Adrenal gland (tissue), 12 donors: ENCODE data around the gene SLMAP. TPM values are rescaled to one million over a fixed set of nuclear protein-coding genes. Genes with fewer than 3 reads are reported as not detected.

Experiments used
- DNase-seq, 7 donors: peaks; one replicate each; pipeline ENCODE4 v3.0.0-alpha.2; 2019 to 2020
- H3K27ac ChIP-seq, 5 donors: fragments of 200-600 bp; sonication (generic) in 4 of 5; 1 replicate in 3 of 5; 2 replicates in 2 of 5; pipeline versions ENCODE4 v1.5.1 to v1.8.0; 2016 to 2020; ENCODE audit warnings: mild to moderate bottlenecking in 1 of 5
- H3K27me3 ChIP-seq: fragments of 200-600 bp; 2 replicates; pipeline ENCODE4 v1.8.0; 2021
- H3K36me3 ChIP-seq, 2 donors: fragments of 200-600 bp; replicated peaks in 1 of 2; 1 replicate in 1 of 2; 2 replicates in 1 of 2; pipeline versions ENCODE4 v1.5.1 to v1.8.0; 2018 to 2022
- H3K4me1 ChIP-seq, 2 donors: fragments of 200-600 bp; replicated peaks in 1 of 2; 1 replicate in 1 of 2; 2 replicates in 1 of 2; pipeline versions ENCODE4 v1.5.1 to v1.8.0; 2018 to 2021
- H3K4me3 ChIP-seq, 4 donors: fragments of 200-600 bp; sonication (generic) in 3 of 4; one replicate each; pipeline ENCODE4 v1.5.1; 2016 to 2018
- H3K9me3 ChIP-seq, 3 donors: fragments of 200-600 bp; sonication (generic) in 1 of 3; replicated peaks in 1 of 3; 1 replicate in 2 of 3; 2 replicates in 1 of 3; pipeline versions ENCODE4 v1.5.1 to v1.8.0; 2016 to 2021
- CTCF ChIP-seq, 6 experiments: fragments of 450-650 bp in 4 of 6; fragments of 200-600 bp in 2 of 6; sonication (generic) in 1 of 6; IDR thresholded peaks; 1 replicate in 5 of 6; 2 replicates in 1 of 6; pipeline versions ENCODE4 v1.5.1 to v1.8.0; 2016 to 2021; ENCODE audit warnings: antibody characterized with exemption in 6 of 6, mild to moderate bottlenecking in 2 of 6, moderate library complexity in 1 of 6
- POLR2A ChIP-seq, 2 donors: fragments of 450-650 bp; IDR thresholded peaks; one replicate each; pipeline ENCODE4 v1.6.1; 2017; ENCODE audit warnings: antibody characterized with exemption in 2 of 2, mild to moderate bottlenecking in 2 of 2, moderate library complexity in 1 of 2
- WGBS, 4 donors: extraction: QIAGEN DNeasy Blood & Tissue Kit in 2 of 4; methylation state at CpG; one replicate each; pipeline versions ENCODE4 v1.1.5 to v1.1.7; 2013 to 2017; 5-methylcytosine and 5-hydroxymethylcytosine counted together
- intact Hi-C, 2 donors: fragments of 100-400 bp; cut with DNase I; formaldehyde crosslinking; loops; one replicate each; pipeline versions ENCODE4 v1.14.1 to v1.15.0; 2022 to 2023
- polyA plus RNA-seq, 3 donors: library from polyadenylated mRNA; stranded (reverse); fragments of 200-250 nt in 2 of 3; fragments of 350-450 nt in 1 of 3; fragmentation: Illumina TruSeq in 1 of 3; extraction: RNeasy Lipid Tissue Mini Kit (QIAGEN cat#74804) in 1 of 3; gene quantifications; one replicate each; pipeline ENCODE4 v1.2.3, GENCODE V29; 2013 to 2014
- total RNA-seq, 9 donors: library from RNA; depleted of rRNA in 4 of 9; stranded (reverse); fragments of >200 nt in 4 of 9; fragments of 120-200 nt in 1 of 9; fragmentation: NEBNext Ultra II Directional in 1 of 9; extraction: Animal tissue kit (Norgen Biotek cat#: 25700) in 1 of 9; gene quantifications; one replicate each; pipeline versions ENCODE4 v1.1.0 to v1.2.4, GENCODE V29; 2013 to 2023
- donor health status: healthy with polysubstance abuse.
- donor health status: Bipolar disorder and iron deficiency.
- donor health status: DM: yes; HTN: yes; CAD: no.
- donor health status: DM: no; HTN: no; CAD: no.
- donor health status: DM: no; HTN: no; CAD: no.
- donor health status: DM: yes; HTN: yes; CAD: no.

SLMAP gene
- total and polyA plus RNA-seq, 12 donors: 18.9 to 134 (median 87.5) TPM

- TF ChIP-seq CTCF (IDR thresholded peaks at IDR 0.05) (no peak), POLR2A (IDR thresholded peaks at IDR 0.05) (no peak)
- no peak overlapping the region for H3K27ac ChIP-seq
- DNase-seq: no peak
- WGBS, 4 donors: 33 to 38% (median 34%) methylated on average over 2 of the region's 2 CpGs
- H3K36me3 ChIP-seq: no peaks in the 10 kb centered on the region
- no peaks in the 10 kb centered on the region for H3K27me3 ChIP-seq
- H3K4me1 ChIP-seq: no peaks in the 10 kb centered on the region
- intact Hi-C loops: no loop called here
- H3K4me3 ChIP-seq: no peak overlapping the region
- H3K9me3 ChIP-seq: no peaks in the 10 kb centered on the region
Measured at GRCh38 chr3:57709559-57709958, 46.5 kb upstream of the SLMAP start.

- no peak for TF ChIP-seq POLR2A (IDR thresholded peaks at IDR 0.05)
- Histone ChIP-seq H3K27me3 (no peaks in the 10 kb centered on the region), H3K4me3 (no peak overlapping the region), H3K9me3 (no peaks in the 10 kb centered on the region), H3K36me3 (no peaks in the 10 kb centered on the region), H3K4me1 (no peaks in the 10 kb centered on the region), H3K27ac (no peak overlapping the region)
- intact Hi-C loops: no loop called here
- 80 to 91% (median 87%) methylated on average over 4 of the region's 4 CpGs for WGBS, 4 donors
- no peak for DNase-seq
Measured at GRCh38 chr3:57715686-57716085, 40.4 kb upstream of the SLMAP start.

DNA sequence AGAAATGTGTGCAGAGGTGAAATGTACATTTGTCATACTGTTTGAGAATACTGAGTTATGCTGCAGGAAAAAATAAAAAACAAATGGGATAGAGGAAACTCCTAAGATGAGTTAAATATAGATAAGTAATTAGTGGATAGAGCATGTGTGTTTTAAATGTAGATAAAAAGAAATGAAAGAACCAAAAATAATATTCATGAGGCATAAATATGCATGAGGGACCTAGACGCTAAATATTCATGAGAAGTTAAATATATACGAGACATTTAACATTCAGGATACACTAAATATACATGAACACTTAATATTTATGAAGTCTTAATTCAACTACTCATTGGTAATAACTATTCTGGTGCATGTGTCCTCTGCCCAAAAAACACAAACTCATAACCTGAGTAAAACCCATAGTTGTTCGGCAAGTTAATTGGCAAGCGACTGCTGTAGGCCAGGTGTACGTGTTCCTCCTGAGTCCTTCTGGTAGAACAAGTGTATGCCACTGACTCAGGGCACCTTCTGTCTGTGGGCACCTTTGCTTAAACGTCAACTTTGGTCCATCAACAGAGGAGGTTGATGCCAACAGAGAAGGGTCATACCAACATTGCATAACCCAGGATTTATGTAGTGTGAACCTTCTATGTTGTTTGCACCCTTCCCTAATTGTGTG, 38.8 kb upstream of the SLMAP start:
- Histone ChIP-seq H3K4me1 (no peaks in the 10 kb centered on the region), H3K36me3 (no peaks in the 10 kb centered on the region), H3K4me3 (no peak overlapping the region), H3K9me3 (no peaks in the 10 kb centered on the region), H3K27me3 (no peaks in the 10 kb centered on the region), H3K27ac (no peak overlapping the region)
- DNase-seq: no peak
- intact Hi-C loops: no loop called here
- TF ChIP-seq CTCF (IDR thresholded peaks at IDR 0.05) (no peak), POLR2A (IDR thresholded peaks at IDR 0.05) (no peak)
- 91 to 96% (median 95%) methylated on average over 6 of the region's 6 CpGs for WGBS, 4 donors

- no peaks in the 10 kb centered on the region for H3K9me3 ChIP-seq
- intact Hi-C loops: no loop called here
- H3K4me1 ChIP-seq: no peaks in the 10 kb centered on the region
- no peak overlapping the region for H3K4me3 ChIP-seq
- TF ChIP-seq POLR2A (IDR thresholded peaks at IDR 0.05): no peak
- TF ChIP-seq CTCF (IDR thresholded peaks at IDR 0.05): no peak
- no peak for DNase-seq
- no peaks in the 10 kb centered on the region for H3K36me3 ChIP-seq
- H3K27me3 ChIP-seq: no peaks in the 10 kb centered on the region
- WGBS, 4 donors: 77 to 92% (median 90%) methylated on average over 1 of the region's 1 CpG
- H3K27ac ChIP-seq: no peak overlapping the region
Measured at GRCh38 chr3:57718118-57718517, 38.0 kb upstream of the SLMAP start.

GRCh38 chr3:57726397-57726796, 29.7 kb upstream of the SLMAP start:
- TF ChIP-seq CTCF (IDR thresholded peaks at IDR 0.05) (no peak), POLR2A (IDR thresholded peaks at IDR 0.05) (no peak)
- Histone ChIP-seq H3K9me3 (no peaks in the 10 kb centered on the region), H3K27ac (no peak overlapping the region), H3K4me3 (no peak overlapping the region), H3K36me3 (no peaks in the 10 kb centered on the region), H3K27me3 (no peaks in the 10 kb centered on the region), H3K4me1 (no peaks in the 10 kb centered on the region)
- intact Hi-C loops: no loop called here
- no peak for DNase-seq
